GM21526 (cell line): ENCODE results near the gene TNPO1.

Experiments
- ATAC-seq: cut with Tn5 transposase; IDR thresholded peaks from one replicate; pipeline ENCODE4 v1.9.1; 2021; ENCODE audit warnings: moderate library complexity; ENCODE audit not compliant: unreplicated experiment, low FRiP score

TNPO1 gene

DNA sequence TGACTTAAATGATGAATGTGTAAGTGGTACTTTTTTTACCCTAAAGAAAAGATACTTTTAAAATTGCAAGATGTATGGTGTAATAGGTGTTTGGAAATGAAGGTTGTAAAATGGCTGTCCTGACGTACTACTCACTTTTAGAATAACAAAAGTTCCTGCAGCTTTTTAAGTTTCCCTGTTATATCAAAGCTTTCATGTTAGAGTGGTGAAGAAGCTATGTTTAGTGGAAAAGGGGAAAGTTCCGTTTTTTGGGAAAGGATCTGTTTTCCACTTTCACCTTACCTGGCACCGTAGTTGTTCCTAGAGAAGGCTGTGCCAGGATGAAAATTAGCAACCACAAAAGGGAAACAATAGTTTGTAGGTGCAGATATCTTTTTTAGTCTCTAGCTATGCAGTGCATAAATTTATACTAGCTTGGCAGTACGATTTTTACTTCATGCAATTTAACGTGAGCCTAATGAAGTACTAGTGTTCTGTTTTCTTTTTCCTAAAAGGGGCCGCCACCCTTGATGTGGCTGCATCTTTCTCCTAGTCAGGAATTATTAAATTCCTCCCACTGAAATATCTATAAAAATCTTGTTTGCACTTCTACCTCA is 1.3 kb downstream of the TNPO1 start:
- ATAC-seq, result no peak

DNA sequence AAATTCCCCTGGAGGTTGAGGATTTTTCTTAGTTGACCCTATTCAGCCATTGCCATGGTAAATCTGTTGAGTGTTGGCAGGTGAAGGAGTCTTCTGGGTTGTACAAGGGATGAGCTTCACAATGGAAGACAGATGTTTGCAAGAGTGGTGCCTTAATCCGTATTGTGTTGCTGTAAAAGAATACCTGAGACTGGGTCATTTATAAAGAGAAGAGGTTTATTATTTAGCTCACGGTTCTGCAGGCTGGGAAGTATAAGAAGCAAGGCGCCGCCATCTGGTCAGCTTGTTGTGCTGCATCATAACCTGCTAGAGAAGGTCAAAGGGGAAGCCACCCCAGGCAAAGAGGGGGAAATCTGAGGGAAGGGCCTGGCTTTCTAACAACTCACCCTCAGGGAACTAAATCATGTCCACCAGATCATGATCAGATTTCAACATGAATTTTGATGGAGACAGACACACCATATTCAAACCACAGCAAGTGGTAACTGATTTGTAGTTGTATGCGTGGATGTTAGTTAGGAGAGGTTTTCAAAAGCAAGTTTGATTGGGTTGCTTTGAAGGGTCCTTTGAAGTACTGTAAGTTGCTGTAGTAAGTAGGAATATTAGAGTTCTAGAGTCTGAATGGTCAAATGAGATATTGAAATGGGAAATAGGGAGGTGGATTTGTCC is 2.5 kb downstream of the TNPO1 start:
- peak; percentile 25 for ATAC-seq

GRCh38 chr5:72821776-72822175 is 5.3 kb downstream of the TNPO1 start:
- ATAC-seq, result no peak

GRCh38 chr5:72822944-72823343 is 6.5 kb downstream of the TNPO1 start:
- no peak for ATAC-seq

- no peak for ATAC-seq
Observed at GRCh38 chr5:72829707-72830106, 13.2 kb downstream of the TNPO1 start.

DNA sequence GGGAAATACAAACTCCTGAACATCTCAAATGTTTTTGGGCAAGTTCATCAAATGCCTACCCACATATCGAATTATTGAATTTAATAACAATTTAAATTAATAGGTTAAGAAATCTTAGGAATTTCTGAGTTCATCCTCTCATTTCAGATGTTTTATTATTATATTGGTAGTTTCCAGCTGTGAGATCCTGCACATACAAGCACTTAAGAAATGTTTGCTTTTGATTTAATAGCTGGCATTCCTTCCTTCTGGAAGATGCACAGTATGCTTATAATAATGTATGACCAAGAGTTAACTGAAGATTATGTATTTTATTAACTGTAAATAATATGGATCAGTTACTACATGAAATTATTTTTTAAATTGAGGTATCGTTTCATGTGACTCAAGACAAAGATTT is 13.9 kb downstream of the TNPO1 start:
- no peak for ATAC-seq

DNA sequence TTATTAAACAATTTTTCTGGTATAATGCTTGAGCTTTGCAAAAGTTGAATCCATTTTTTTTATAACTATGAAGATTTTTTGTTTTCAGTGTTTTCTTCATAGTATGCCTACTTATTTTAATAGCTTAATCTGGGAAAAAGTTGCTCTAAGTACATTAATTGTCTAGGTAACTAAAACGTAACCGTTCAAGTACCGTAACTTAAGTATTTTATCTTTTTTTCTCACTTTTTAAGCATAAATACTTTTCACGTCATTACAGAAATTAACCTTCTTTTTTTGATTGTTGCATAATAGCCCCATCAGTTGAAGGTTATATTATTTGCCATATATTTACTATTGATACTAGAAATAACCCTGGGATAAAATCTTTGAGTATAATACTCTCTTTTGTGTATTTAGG is 15.2 kb downstream of the TNPO1 start:
- ATAC-seq, result no peak

- ATAC-seq, result no peak
Observed at GRCh38 chr5:72834924-72835323, 18.5 kb downstream of the TNPO1 start.

- no peak for ATAC-seq
Observed at GRCh38 chr5:72835633-72836032, 19.2 kb downstream of the TNPO1 start.

GRCh38 chr5:72836810-72837209 is 20.3 kb downstream of the TNPO1 start:
- no peak for ATAC-seq

- no peak for ATAC-seq
Observed at GRCh38 chr5:72837524-72838096, 21.1 kb downstream of the TNPO1 start.

DNA sequence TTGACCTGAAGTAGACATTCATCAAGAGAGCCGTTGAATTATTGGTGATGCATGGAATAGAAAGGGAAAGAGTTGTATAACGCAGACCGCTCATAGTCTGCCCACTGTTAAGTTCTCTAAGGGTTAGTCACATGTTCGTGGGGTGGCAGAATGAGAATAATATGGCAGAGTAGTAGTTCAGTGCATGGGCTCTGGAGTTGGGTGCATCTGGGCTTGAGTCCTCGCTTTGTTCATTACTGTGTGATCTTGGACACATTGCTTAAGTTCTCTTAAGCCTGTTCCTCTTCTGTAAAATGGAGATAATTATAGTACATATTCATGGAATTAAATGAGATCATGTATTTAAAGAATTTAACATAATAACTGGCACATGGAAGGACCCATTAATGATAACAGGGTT is 23.6 kb downstream of the TNPO1 start:
- ATAC-seq, result no peak

- no peak for ATAC-seq
Observed at GRCh38 chr5:72841756-72842535, 25.5 kb downstream of the TNPO1 start.

DNA sequence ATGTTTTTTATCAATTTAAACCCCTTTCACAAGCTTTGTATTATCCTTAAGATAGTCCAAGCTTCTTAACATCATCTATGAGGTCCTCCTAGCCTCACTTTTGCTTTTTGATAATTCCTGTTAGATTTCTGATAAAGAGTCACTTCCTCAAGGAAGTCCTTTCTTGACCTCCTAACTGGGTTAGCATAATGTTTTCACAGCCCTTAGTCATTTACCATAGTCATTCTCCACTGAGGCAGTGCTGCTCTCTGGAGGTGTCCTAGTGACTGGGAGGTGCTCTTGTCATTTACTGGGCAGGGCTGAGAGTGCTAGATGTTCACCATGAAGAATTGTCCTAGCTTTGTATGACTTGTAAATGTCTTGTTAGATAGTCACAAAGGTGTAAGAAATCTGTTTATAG is 26.4 kb downstream of the TNPO1 start:
- no peak for ATAC-seq

GRCh38 chr5:72844218-72844603 is 27.8 kb downstream of the TNPO1 start:
- ATAC-seq, result no peak

GRCh38 chr5:72845889-72846288 is 29.4 kb downstream of the TNPO1 start:
- no peak for ATAC-seq

DNA sequence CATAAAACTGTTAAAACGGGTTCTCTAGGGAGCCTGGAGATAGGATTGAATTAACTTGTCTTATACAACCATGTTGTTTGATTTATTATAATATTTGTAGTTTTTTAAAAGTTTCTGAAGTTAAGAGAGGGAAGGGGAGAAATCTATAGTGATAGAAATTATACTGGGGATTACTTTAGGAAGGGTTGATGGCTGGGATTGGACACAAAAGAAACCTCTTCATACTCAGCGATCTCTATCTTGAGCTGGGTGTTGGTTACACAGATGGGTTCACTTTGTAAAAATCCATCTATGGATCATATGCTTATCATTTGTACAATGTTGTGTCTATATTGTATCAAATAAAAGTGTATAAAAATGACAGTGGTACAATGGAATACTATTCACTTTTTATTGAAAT is 30.0 kb downstream of the TNPO1 start:
- ATAC-seq, result no peak

- no peak for ATAC-seq
Observed at GRCh38 chr5:72847439-72847838, 31.0 kb downstream of the TNPO1 start.

GRCh38 chr5:72847989-72848473 is 31.6 kb downstream of the TNPO1 start:
- ATAC-seq, result peak; percentile 72

DNA sequence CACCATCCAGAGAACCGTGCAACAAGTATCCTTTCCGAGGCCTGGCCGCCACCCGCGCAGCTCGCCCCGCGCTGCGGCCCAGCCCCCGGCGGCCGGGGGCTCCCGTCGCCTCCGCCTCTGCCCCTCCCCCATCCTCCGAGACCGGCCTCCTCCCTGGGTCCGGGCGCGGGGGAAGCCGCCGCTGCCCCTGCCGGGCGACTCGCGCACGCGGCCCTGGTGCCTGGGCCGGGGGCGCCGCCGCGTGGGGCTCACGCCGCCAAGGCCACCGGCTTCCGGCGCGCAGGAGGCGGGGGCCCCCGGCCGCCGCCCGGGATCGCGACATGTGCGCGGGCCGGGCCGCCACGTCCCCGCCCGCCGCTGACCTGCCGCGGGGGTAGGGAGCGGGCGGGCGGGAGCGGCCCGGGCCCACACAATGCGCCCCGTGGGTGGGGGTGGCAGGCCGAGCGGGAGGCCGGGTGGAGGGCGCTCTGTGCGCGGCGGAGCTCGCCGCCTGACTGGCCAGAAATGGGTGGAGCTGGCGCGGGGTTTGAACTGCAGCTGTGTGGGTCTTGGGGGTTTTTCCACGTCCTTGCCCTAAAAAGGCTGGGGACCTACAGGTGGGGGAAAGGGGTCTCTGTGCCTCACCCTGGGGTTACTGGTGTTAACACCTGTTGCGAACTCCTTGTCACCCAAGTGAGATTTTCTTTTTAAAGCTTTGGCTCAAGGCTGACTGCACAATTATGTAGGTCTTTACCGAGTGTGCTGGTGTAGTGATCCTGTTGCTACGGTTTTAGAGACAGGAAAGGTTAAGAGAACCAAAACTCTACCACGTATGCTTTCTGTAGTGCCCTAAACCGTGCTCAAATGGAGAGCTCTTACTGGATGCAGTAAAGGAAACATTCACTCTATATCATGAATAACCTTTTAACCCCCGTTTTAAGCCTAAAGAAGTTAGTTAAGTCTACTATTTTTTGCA is 32.3 kb downstream of the TNPO1 start:
- ATAC-seq, result peak; percentile 50
